SU-DHL-6 (cell line): ENCODE measurements around the gene WTAP.
"Not testable (repeated sequence)": the region's sequence is repeated elsewhere in the genome, so short reads cannot be mapped to it uniquely, and the experiment has no call there.

Experiments used
- H2AFZ ChIP-seq: fragments of 200-600 bp; sonication (generic); 2 replicates; pipeline ENCODE4 v1.6.1; 2014; ENCODE audit warnings: low read depth, mild to moderate bottlenecking, moderate library complexity, mixed read lengths, antibody characterized with exemption, low read length; ENCODE audit not compliant: severe bottlenecking
- H3F3A ChIP-seq: fragments of 200-600 bp; shearing (Covaris generic); 2 replicates; pipeline ENCODE4 v1.6.0; 2016; ENCODE audit warnings: antibody characterized with exemption, mild to moderate bottlenecking; ENCODE audit not compliant: insufficient read depth
- H3K27ac ChIP-seq: fragments of 200-600 bp; sonication (generic); 2 replicates; pipeline ENCODE4 v1.5.1; 2016; ENCODE audit warnings: low read depth, mild to moderate bottlenecking, low read length, moderate library complexity, mixed read lengths
- H3K27me3 ChIP-seq: fragments of 200-600 bp; sonication (generic), shearing (Covaris generic); 2 replicates; pipeline ENCODE4 v1.6.0; 2014; ENCODE audit warnings: mild to moderate bottlenecking, low read length
- H3K36me3 ChIP-seq: fragments of 200-600 bp; sonication (generic); 2 replicates; pipeline ENCODE4 v1.6.1; 2014; ENCODE audit warnings: mild to moderate bottlenecking, low read length, mixed read lengths
- H3K4me2 ChIP-seq: fragments of 300-600, 200-600 bp; shearing (Covaris generic), sonication (generic); 2 replicates; pipeline ENCODE4 v1.6.0; 2014; ENCODE audit warnings: low read length, low read depth, mild to moderate bottlenecking; ENCODE audit not compliant: poor library complexity, severe bottlenecking
- H3K4me3 ChIP-seq: fragments of 200-600 bp; sonication (generic); 2 replicates; pipeline ENCODE4 v1.5.1; 2014; ENCODE audit warnings: antibody characterized with exemption, low read length, mild to moderate bottlenecking, mixed read lengths; ENCODE audit not compliant: insufficient read depth, poor library complexity, severe bottlenecking
- H3K79me2 ChIP-seq: fragments of 200-600 bp; sonication (generic); 2 replicates; pipeline ENCODE4 v1.6.1; 2014; ENCODE audit warnings: mild to moderate bottlenecking, low read length, moderate library complexity; ENCODE audit not compliant: insufficient read depth
- H3K9ac ChIP-seq: fragments of 200-600 bp; sonication (generic); 2 replicates; pipeline ENCODE4 v1.7.0; 2014; ENCODE audit warnings: mild to moderate bottlenecking, low read length
- H3K9me2 ChIP-seq: fragments of 200-600 bp; sonication (generic); replicated peaks from 2 replicates; pipeline ENCODE4 v1.6.1; 2014; ENCODE audit warnings: low read length; ENCODE audit not compliant: insufficient read depth
- H3K9me3 ChIP-seq: fragments of 200-600 bp; sonication (generic); 2 replicates; pipeline ENCODE4 v1.6.1; 2014; ENCODE audit warnings: low read length, mixed read lengths; ENCODE audit not compliant: insufficient read depth
- H4K20me1 ChIP-seq: fragments of 200-600 bp; sonication (generic); 2 replicates; pipeline ENCODE4 v1.6.1; 2014; ENCODE audit warnings: low read depth, mild to moderate bottlenecking, antibody characterized with exemption, low read length, moderate library complexity, mixed read lengths
- EZH2phosphoT487 ChIP-seq: fragments of 200-600 bp; sonication (generic), shearing (Covaris generic); conservative IDR thresholded peaks from 2 replicates; pipeline ENCODE4 v1.6.1; 2018; ENCODE audit warnings: mild to moderate bottlenecking, antibody characterized with exemption, low read length, moderate library complexity, mixed read lengths
- TF ChIP-seq, protein P1 (sequence below): fragments of 200-600 bp; sonication (generic); IDR thresholded peaks from one replicate; pipeline ENCODE4 v1.5.1; 2017; ENCODE audit warnings: antibody characterized with exemption, mild to moderate bottlenecking, low read length, moderate library complexity; ENCODE audit not compliant: insufficient read depth, poor library complexity, severe bottlenecking

WTAP gene

GRCh38 chr6:159790149-159790955 lies 63.0 kb downstream of the WTAP start, which contains the start of gene MRPL18:
Gene MRPL18, plus strand, starts transcription at chr6:159790467. Its CDS starts 121 bp downstream, at chr6:159790588.
- Histone ChIP-seq H2AFZ (peak within 1 kb of the TSS; percentile 46), H3K27me3 (no peaks in the 10 kb centered on the region), H3K4me2 (peak within 1 kb of the TSS; percentile 88), H3F3A (peaks cover 10% of the 10 kb centered on the region; the same call in 1 of the 2 replicates), H3K4me3 (peak within 1 kb of the TSS; percentile 82), H3K9ac (peak within 1 kb of the TSS; percentile 96), H3K9me3 (no peaks in the 10 kb centered on the region), H3K27ac (peak within 1 kb of the TSS; percentile 85), H3K36me3 (peaks cover 38% of the 10 kb centered on the region), H4K20me1 (peaks cover 23% of the 10 kb centered on the region; the same call in 1 of the 2 replicates), H3K79me2 (peaks cover 81% of the 10 kb centered on the region), H3K9me2 (no peaks in the 10 kb centered on the region)
- TF ChIP-seq, protein P1, sequence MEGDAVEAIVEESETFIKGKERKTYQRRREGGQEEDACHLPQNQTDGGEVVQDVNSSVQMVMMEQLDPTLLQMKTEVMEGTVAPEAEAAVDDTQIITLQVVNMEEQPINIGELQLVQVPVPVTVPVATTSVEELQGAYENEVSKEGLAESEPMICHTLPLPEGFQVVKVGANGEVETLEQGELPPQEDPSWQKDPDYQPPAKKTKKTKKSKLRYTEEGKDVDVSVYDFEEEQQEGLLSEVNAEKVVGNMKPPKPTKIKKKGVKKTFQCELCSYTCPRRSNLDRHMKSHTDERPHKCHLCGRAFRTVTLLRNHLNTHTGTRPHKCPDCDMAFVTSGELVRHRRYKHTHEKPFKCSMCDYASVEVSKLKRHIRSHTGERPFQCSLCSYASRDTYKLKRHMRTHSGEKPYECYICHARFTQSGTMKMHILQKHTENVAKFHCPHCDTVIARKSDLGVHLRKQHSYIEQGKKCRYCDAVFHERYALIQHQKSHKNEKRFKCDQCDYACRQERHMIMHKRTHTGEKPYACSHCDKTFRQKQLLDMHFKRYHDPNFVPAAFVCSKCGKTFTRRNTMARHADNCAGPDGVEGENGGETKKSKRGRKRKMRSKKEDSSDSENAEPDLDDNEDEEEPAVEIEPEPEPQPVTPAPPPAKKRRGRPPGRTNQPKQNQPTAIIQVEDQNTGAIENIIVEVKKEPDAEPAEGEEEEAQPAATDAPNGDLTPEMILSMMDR = no peak
- TF ChIP-seq EZH2phosphoT487 = no peak

DNA sequence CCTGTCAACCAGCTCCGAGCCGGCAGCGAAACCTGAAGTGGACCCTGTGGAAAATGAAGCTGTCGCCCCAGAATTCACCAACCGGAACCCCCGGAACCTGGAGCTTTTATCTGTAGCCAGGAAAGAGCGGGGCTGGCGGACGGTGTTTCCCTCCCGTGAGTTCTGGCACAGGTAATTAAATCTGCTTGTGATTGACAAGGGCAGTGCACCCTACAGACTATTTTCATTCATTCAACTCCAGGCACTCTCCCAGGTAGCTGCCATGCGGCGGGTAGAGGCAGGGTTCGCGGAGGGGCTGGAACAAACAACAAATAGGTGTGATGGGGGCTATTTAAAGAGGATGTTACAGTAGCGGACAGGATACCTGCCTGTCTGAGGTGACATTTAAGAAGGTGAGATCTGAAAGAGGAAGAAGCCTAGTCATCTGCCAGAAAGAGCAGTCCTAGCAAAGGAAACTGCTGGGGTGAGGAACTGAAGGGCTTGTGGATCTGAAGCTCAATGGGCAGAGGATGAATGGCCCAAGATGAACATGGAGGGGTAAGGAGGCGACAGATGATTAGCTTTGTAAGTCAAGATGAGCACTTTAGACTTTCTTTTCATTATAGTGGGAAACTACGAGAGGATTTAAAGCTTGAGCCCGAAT lies 63.8 kb downstream of the WTAP start:
- Histone ChIP-seq H3K9me3 (no peaks in the 10 kb centered on the region), H3K79me2 (peaks cover 74% of the 10 kb centered on the region), H3K4me3 (peak overlapping the region; percentile 82), H3K36me3 (peaks cover 31% of the 10 kb centered on the region), H3K9ac (peak overlapping the region; percentile 96), H3K27me3 (no peaks in the 10 kb centered on the region), H3K4me2 (peak overlapping the region; percentile 64), H4K20me1 (peaks cover 16% of the 10 kb centered on the region; the same call in 1 of the 2 replicates), H3F3A (0 out of 2 replicates have a peak, but pooled peaks cover 6% of the 10 kb centered on the region), H3K27ac (peak overlapping the region; percentile 67), H3K9me2 (no peaks in the 10 kb centered on the region), H2AFZ (peak overlapping the region; percentile 15)
- TF ChIP-seq EZH2phosphoT487 = no peak
- TF ChIP-seq, protein P1 = no peak

DNA sequence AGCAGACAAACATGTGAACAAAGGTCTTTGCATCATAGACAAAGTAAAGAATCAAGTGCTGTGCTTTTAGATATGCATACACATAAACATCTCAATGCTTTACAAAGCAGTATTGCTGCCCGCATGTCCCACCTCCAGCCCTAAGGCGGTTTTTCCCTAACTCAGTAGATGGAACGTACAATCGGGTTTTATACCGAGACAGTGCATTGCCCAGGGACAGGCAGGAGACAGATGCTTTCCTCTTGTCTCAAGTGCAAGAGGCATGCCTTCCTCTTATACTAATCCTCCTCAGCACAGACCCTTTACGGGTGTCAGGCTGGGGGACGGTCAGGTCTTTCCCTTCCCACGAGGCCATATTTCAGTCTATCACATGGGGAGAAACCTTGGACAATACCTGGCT lies 67.7 kb downstream of the WTAP start:
- not testable (repeated sequence) for H4K20me1 ChIP-seq, H3K4me2 ChIP-seq, H3K9me3 ChIP-seq, H3K27me3 ChIP-seq, H3F3A ChIP-seq, H3K27ac ChIP-seq, H2AFZ ChIP-seq, H3K9ac ChIP-seq, H3K9me2 ChIP-seq, H3K4me3 ChIP-seq
- peaks cover 27% of the 10 kb centered on the region for H3K36me3 ChIP-seq
- H3K79me2 ChIP-seq = peaks cover 40% of the 10 kb centered on the region

DNA sequence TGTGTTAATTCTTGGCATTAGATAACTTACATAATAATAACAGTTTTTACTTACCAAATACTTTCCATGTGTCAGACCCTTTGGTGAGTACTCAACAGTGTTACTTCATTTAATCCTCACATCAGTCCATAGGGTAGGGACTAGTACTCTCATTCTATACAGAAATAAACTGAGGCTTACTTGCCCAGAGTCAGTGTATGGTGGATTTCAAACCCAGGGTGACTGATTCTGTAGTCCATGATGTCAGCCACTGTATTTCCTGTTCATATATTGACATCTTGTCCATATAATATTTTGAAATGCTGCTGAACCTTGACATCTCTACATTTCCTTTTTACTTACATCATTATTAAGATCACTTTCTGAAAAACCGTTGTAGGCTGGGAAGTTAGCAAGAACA lies 70.2 kb downstream of the WTAP start:
- TF ChIP-seq EZH2phosphoT487 = no peak
- TF ChIP-seq, protein P1 = no peak
- Histone ChIP-seq H3K4me2 (no peak overlapping the region), H3K27ac (no peak overlapping the region), H4K20me1 (no peaks in the 10 kb centered on the region; the same call in 1 of the 2 replicates), H3K9me3 (no peaks in the 10 kb centered on the region), H3K9me2 (no peaks in the 10 kb centered on the region), H2AFZ (no peak overlapping the region), H3K4me3 (no peak overlapping the region), H3F3A (peaks cover 5% of the 10 kb centered on the region; the same call in 1 of the 2 replicates), H3K27me3 (no peaks in the 10 kb centered on the region), H3K79me2 (peaks cover 18% of the 10 kb centered on the region), H3K36me3 (peaks cover 19% of the 10 kb centered on the region), H3K9ac (no peak overlapping the region)
